Neural cell (in vitro differentiated cells): ENCODE measurements around the gene GMPR.

Source experiments
- CTCF ChIP-seq: fragments of 450-650 bp; IDR thresholded peaks from 2 replicates; pipeline ENCODE4 v1.5.1; 2014; ENCODE audit warnings: antibody characterized with exemption, mild to moderate bottlenecking, moderate library complexity; ENCODE audit not compliant: poor library complexity, severe bottlenecking
- EZH2 ChIP-seq: fragments of 200-600, 300-800 bp; shearing (Covaris generic), sonication (generic); IDR thresholded peaks from 2 replicates; pipeline ENCODE4 v1.6.1; 2014; ENCODE audit warnings: antibody characterized with exemption, low read length, borderline replicate concordance, mild to moderate bottlenecking; ENCODE audit not compliant: insufficient read depth, poor library complexity, severe bottlenecking
- POLR2AphosphoS5 ChIP-seq: IDR thresholded peaks from 2 replicates; pipeline ENCODE4 v1.6.1; 2012

- TF ChIP-seq POLR2AphosphoS5, result no peak
- TF ChIP-seq CTCF, result no peak
- no peak for TF ChIP-seq EZH2
Measured at GRCh38 chr6:16243664-16244063, 5.3 kb downstream of the GMPR start.
